GM18502 (cell line): Measurements from ENCODE around the gene PLB1.

Source experiments
- ATAC-seq: cut with Tn5 transposase; IDR thresholded peaks from one replicate; pipeline ENCODE4 v1.9.1; 2021; ENCODE audit warnings: mild to moderate bottlenecking; ENCODE audit not compliant: unreplicated experiment, poor library complexity

PLB1 gene

GRCh38 chr2:28637066-28638047, 141.5 kb downstream of the PLB1 start:
- no peak for ATAC-seq

GRCh38 chr2:28638102-28638501, 142.2 kb downstream of the PLB1 start:
- no peak for ATAC-seq

- no peak for ATAC-seq
Observed at GRCh38 chr2:28639092-28639691, 143.3 kb downstream of the PLB1 start.

GRCh38 chr2:28639836-28640235, 144.0 kb downstream of the PLB1 start:
- no peak for ATAC-seq

GRCh38 chr2:28640260-28640907, 144.5 kb downstream of the PLB1 start:
- ATAC-seq: no peak

GRCh38 chr2:28640908-28641300, 145.0 kb downstream of the PLB1 start:
- ATAC-seq: no peak

- ATAC-seq: no peak
Observed at GRCh38 chr2:28642796-28643195, 146.9 kb downstream of the PLB1 start.

- no peak for ATAC-seq
Observed at GRCh38 chr2:28643327-28643726, 147.5 kb downstream of the PLB1 start.

GRCh38 chr2:28643911-28644334, 148.1 kb downstream of the PLB1 start:
- no peak for ATAC-seq

- ATAC-seq: no peak
Observed at GRCh38 chr2:28644760-28645159, 148.9 kb downstream of the PLB1 start.

- no peak for ATAC-seq
Observed at GRCh38 chr2:28645553-28645952, 149.7 kb downstream of the PLB1 start.

- no peak for ATAC-seq
Observed at GRCh38 chr2:28647682-28648081, 151.8 kb downstream of the PLB1 start.

- ATAC-seq: no peak
Observed at GRCh38 chr2:28648147-28648546, 152.3 kb downstream of the PLB1 start.

- ATAC-seq: no peak
Observed at GRCh38 chr2:28648671-28649395, 153.0 kb downstream of the PLB1 start.

- no peak for ATAC-seq
Observed at GRCh38 chr2:28649481-28650265, 153.8 kb downstream of the PLB1 start.

GRCh38 chr2:28650266-28650584, 154.4 kb downstream of the PLB1 start:
- no peak for ATAC-seq

GRCh38 chr2:28652217-28652616, 156.4 kb downstream of the PLB1 start:
- no peak for ATAC-seq

GRCh38 chr2:28653892-28654662, 158.2 kb downstream of the PLB1 start:
- no peak for ATAC-seq

GRCh38 chr2:28654663-28655320, 158.9 kb downstream of the PLB1 start:
- ATAC-seq: no peak
